ENCODE results near the gene CLDN5.

DNA sequence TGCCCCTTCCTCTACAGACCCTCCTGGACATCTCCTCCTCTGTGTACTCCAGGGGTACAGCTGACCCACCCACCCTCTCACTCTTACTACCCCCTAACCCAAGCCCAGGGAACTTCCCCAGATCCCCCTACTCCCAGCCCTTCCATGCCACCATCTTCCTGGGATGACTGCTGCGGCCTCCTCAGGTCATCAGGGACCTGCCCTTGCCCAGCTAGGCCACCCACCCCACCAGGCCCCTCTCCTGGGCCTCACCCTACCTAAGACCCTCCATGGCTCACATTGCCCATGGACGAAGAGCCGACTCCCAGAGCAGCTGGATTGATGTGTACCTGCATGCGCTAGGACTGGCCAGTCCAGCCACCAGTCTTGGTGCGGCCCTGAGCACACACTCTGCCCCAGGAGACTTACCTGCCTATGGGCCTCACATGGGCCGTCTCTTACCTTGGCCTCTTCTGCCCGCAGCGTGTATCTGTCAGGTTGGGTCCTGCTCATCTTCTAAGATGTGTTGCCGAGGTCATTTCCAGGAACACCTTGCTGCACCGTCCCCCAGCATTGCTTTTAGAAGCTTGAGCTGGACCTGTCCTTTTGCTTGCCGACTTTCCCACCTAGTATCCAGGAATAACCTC, 2.0 kb upstream of the CLDN5 start:
- TF ChIP-seq CTCF (IDR thresholded peaks at IDR 0.05 in 4 of 5, conservative IDR thresholded peaks at IDR 0.05 in 1 of 5) (no peak), POLR2A (IDR thresholded peaks at IDR 0.05) (no peak)
